Measurements from ENCODE around the gene BRF1.

BRF1 gene

GRCh38 chr14:105272623-105273022 is 28.2 kb downstream of the BRF1 start:
- H3K9me3 ChIP-seq (ENCODE audit: control insufficient read depth, low read length): no peaks in the 10 kb centered on the region
- H2AFZ ChIP-seq: no peak overlapping the region
- H3K36me3 ChIP-seq (ENCODE audit: control insufficient read depth, insufficient read depth, low read length): no peaks in the 10 kb centered on the region
- no peak overlapping the region for H3K4me3 ChIP-seq (ENCODE audit: low read depth, low read length)
- H3K4me1 ChIP-seq: peaks cover 8% of the 10 kb centered on the region
- no peak overlapping the region for H3K27ac ChIP-seq
- no peak overlapping the region for H3K4me2 ChIP-seq (ENCODE audit: low read length)
- peaks cover 27% of the 10 kb centered on the region for H3K79me2 ChIP-seq
- no peak overlapping the region for H3K9ac ChIP-seq
- no peaks in the 10 kb centered on the region for H3K27me3 ChIP-seq (ENCODE audit: control insufficient read depth, insufficient read depth, low read length)
- no peak for TF ChIP-seq CTCF (IDR thresholded peaks at IDR 0.05)

- no peaks in the 10 kb centered on the region for H3K27me3 ChIP-seq (ENCODE audit: control insufficient read depth, insufficient read depth, low read length)
- no peak for TF ChIP-seq CTCF (IDR thresholded peaks at IDR 0.05)
- H3K36me3 ChIP-seq (ENCODE audit: control insufficient read depth, insufficient read depth, low read length): no peaks in the 10 kb centered on the region
- no peak overlapping the region for H3K9ac ChIP-seq
- no peak overlapping the region for H3K27ac ChIP-seq
- H3K4me3 ChIP-seq (ENCODE audit: low read depth, low read length): no peak overlapping the region
- peaks cover 24% of the 10 kb centered on the region for H3K79me2 ChIP-seq
- no peak overlapping the region for H2AFZ ChIP-seq
- H3K4me2 ChIP-seq (ENCODE audit: low read length): no peak overlapping the region
- peaks cover 8% of the 10 kb centered on the region for H3K4me1 ChIP-seq
- H3K9me3 ChIP-seq (ENCODE audit: control insufficient read depth, low read length): no peaks in the 10 kb centered on the region
These were observed 29.4 kb downstream of the BRF1 start for GRCh38 chr14:105271224-105271890.

GRCh38 chr14:105269405-105269804 is 31.4 kb downstream of the BRF1 start:
- Histone ChIP-seq H3K36me3 (ENCODE audit: control insufficient read depth, insufficient read depth, low read length) (no peaks in the 10 kb centered on the region), H3K4me1 (no peaks in the 10 kb centered on the region)

GRCh38 chr14:105268736-105269354 is 32.0 kb downstream of the BRF1 start:
- no peak overlapping the region for H3K4me2 ChIP-seq (ENCODE audit: low read length)
- H3K27ac ChIP-seq: no peak overlapping the region
- no peak overlapping the region for H3K9ac ChIP-seq
- peaks cover 11% of the 10 kb centered on the region for H3K79me2 ChIP-seq
- no peak for TF ChIP-seq CTCF (IDR thresholded peaks at IDR 0.05)
- H3K27me3 ChIP-seq (ENCODE audit: control insufficient read depth, insufficient read depth, low read length): no peaks in the 10 kb centered on the region
- H3K4me1 ChIP-seq: no peaks in the 10 kb centered on the region
- no peak overlapping the region for H2AFZ ChIP-seq
- H3K36me3 ChIP-seq (ENCODE audit: control insufficient read depth, insufficient read depth, low read length): no peaks in the 10 kb centered on the region
- no peak overlapping the region for H3K4me3 ChIP-seq (ENCODE audit: low read depth, low read length)
- H3K9me3 ChIP-seq (ENCODE audit: control insufficient read depth, low read length): no peaks in the 10 kb centered on the region

More at GRCh38 chr14:105269405-105269804, 31.4 kb downstream of the BRF1 start:
- H3K4me3 ChIP-seq (ENCODE audit: low read depth, low read length): no peak overlapping the region
- no peak overlapping the region for H3K9ac ChIP-seq
- TF ChIP-seq CTCF (IDR thresholded peaks at IDR 0.05): no peak
- H3K4me2 ChIP-seq (ENCODE audit: low read length): no peak overlapping the region
- no peak overlapping the region for H3K27ac ChIP-seq
- H3K27me3 ChIP-seq (ENCODE audit: control insufficient read depth, insufficient read depth, low read length): no peaks in the 10 kb centered on the region
- no peak overlapping the region for H2AFZ ChIP-seq
- no peaks in the 10 kb centered on the region for H3K9me3 ChIP-seq (ENCODE audit: control insufficient read depth, low read length)
- H3K79me2 ChIP-seq: peaks cover 13% of the 10 kb centered on the region

Measured in parathyroid adenoma (tissue), 2 donors.